Liver (tissue), 3 donors: ENCODE results near the gene DIS3L2.

Experiments
- EGR1 ChIP-seq, 2 donors: IDR thresholded peaks; 2 replicates each; pipeline ENCODE4 v1.6.1; 2016 to 2018; ENCODE audit warnings: antibody characterized with exemption in 2 of 2, low read depth in 2 of 2
- FOXA1 ChIP-seq: IDR thresholded peaks from 2 replicates; pipeline ENCODE4 v1.6.1; 2016; ENCODE audit warnings: antibody characterized with exemption
- GABPA ChIP-seq, 2 donors: IDR thresholded peaks in 1 of 2; conservative IDR thresholded peaks in 1 of 2; 2 replicates each; pipeline ENCODE4 v1.6.1; 2016; ENCODE audit warnings: antibody characterized with exemption in 2 of 2, mild to moderate bottlenecking in 1 of 2, moderate library complexity in 1 of 2
- RAD21 ChIP-seq, 2 donors: IDR thresholded peaks; 2 replicates each; pipeline ENCODE4 v1.6.1; 2016; ENCODE audit warnings: antibody characterized with exemption in 2 of 2, mild to moderate bottlenecking in 2 of 2
- RXRA ChIP-seq, 2 donors: IDR thresholded peaks; 2 replicates each; pipeline ENCODE4 v1.6.1; 2017 to 2018; ENCODE audit warnings: antibody characterized with exemption in 2 of 2, mild to moderate bottlenecking in 1 of 2
- TF ChIP-seq, protein P1 (sequence below): fragments of 150-350 bp; IDR thresholded peaks from 2 replicates; pipeline ENCODE4 v1.5.1; 2017; ENCODE audit warnings: improper control_type of control experiment, low read depth, low read length; ENCODE audit not compliant: missing input control
- TF ChIP-seq, protein P2 (sequence below): IDR thresholded peaks from 2 replicates; pipeline ENCODE4 v1.6.1; 2016; ENCODE audit warnings: antibody characterized with exemption
- TF ChIP-seq, protein P3 (sequence below): IDR thresholded peaks from 2 replicates; pipeline ENCODE4 v1.6.1; 2016; ENCODE audit warnings: antibody characterized with exemption
- donor health status: healthy.
- donor health status: healthy.

DNA sequence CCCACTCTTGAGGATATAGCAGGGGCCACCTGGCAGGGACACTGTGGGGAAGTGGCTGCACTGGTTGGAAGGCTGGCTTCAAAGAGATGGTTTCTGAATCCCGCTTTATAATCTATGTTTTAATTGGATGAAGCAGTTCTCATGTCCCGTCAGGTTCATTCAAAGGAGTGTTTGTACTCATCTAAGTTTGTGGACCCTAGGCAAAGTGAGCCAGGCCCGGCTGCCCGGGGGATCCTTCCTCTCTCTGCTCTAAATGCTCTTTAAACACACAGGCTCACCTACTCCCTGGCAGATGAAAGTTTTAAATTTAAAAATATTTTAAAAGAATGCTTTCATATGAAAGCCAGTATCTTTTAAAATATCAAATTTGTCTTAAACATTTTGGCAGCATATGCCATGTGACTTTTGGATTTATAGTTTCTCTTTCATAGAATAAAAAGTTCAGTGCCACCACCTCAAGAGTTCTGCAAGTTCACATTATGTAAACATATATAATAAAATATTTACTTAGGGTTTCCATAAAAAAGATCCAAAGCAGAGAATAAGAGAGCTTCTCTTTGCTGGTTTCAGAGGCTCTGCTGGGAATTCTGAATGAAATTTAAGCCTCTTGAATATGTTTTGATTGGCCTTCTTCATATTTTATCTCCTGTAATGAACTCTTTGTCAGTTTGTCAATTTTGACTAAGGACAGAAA lies 273.6 kb downstream of the DIS3L2 start:
- TF ChIP-seq, protein P1, sequence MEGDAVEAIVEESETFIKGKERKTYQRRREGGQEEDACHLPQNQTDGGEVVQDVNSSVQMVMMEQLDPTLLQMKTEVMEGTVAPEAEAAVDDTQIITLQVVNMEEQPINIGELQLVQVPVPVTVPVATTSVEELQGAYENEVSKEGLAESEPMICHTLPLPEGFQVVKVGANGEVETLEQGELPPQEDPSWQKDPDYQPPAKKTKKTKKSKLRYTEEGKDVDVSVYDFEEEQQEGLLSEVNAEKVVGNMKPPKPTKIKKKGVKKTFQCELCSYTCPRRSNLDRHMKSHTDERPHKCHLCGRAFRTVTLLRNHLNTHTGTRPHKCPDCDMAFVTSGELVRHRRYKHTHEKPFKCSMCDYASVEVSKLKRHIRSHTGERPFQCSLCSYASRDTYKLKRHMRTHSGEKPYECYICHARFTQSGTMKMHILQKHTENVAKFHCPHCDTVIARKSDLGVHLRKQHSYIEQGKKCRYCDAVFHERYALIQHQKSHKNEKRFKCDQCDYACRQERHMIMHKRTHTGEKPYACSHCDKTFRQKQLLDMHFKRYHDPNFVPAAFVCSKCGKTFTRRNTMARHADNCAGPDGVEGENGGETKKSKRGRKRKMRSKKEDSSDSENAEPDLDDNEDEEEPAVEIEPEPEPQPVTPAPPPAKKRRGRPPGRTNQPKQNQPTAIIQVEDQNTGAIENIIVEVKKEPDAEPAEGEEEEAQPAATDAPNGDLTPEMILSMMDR: no peak
- no peak for TF ChIP-seq FOXA1
- TF ChIP-seq, protein P2, sequence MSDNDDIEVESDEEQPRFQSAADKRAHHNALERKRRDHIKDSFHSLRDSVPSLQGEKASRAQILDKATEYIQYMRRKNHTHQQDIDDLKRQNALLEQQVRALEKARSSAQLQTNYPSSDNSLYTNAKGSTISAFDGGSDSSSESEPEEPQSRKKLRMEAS: no peak
- TF ChIP-seq RAD21 (IDR thresholded peaks at IDR 0.05): no peak
- TF ChIP-seq GABPA (IDR thresholded peaks at IDR 0.05 in 1 of 2, conservative IDR thresholded peaks at IDR 0.05 in 1 of 2): no peak
- TF ChIP-seq RXRA (IDR thresholded peaks at IDR 0.05): no peak
- no peak for TF ChIP-seq EGR1 (IDR thresholded peaks at IDR 0.05; ENCODE audit: low read depth in 2 of 2)
- TF ChIP-seq, protein P3, sequence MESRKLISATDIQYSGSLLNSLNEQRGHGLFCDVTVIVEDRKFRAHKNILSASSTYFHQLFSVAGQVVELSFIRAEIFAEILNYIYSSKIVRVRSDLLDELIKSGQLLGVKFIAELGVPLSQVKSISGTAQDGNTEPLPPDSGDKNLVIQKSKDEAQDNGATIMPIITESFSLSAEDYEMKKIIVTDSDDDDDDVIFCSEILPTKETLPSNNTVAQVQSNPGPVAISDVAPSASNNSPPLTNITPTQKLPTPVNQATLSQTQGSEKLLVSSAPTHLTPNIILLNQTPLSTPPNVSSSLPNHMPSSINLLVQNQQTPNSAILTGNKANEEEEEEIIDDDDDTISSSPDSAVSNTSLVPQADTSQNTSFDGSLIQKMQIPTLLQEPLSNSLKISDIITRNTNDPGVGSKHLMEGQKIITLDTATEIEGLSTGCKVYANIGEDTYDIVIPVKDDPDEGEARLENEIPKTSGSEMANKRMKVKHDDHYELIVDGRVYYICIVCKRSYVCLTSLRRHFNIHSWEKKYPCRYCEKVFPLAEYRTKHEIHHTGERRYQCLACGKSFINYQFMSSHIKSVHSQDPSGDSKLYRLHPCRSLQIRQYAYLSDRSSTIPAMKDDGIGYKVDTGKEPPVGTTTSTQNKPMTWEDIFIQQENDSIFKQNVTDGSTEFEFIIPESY: no peak
